GM21737 (cell line): ENCODE measurements around the gene GLB1L2.
A peak's percentile ranks its signal among the peaks of the same experiment; 100 is the strongest.
"Not testable (repeated sequence)": the region's sequence is repeated elsewhere in the genome, so short reads cannot be mapped to it uniquely, and the experiment has no call there.

Experiments
- ATAC-seq: cut with Tn5 transposase; IDR thresholded peaks from one replicate; pipeline ENCODE4 v1.9.1; 2021; ENCODE audit warnings: mild to moderate bottlenecking, moderate library complexity; ENCODE audit not compliant: unreplicated experiment

The GLB1L2 gene, protein sequence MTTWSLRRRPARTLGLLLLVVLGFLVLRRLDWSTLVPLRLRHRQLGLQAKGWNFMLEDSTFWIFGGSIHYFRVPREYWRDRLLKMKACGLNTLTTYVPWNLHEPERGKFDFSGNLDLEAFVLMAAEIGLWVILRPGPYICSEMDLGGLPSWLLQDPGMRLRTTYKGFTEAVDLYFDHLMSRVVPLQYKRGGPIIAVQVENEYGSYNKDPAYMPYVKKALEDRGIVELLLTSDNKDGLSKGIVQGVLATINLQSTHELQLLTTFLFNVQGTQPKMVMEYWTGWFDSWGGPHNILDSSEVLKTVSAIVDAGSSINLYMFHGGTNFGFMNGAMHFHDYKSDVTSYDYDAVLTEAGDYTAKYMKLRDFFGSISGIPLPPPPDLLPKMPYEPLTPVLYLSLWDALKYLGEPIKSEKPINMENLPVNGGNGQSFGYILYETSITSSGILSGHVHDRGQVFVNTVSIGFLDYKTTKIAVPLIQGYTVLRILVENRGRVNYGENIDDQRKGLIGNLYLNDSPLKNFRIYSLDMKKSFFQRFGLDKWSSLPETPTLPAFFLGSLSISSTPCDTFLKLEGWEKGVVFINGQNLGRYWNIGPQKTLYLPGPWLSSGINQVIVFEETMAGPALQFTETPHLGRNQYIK

GRCh38 chr11:134331354-134332188 is at the start of gene GLB1L2:
Gene GLB1L2, plus strand, starts transcription at chr11:134331988. Its CDS starts 74 bp downstream, at chr11:134332062.
- ATAC-seq: peak; percentile 81

- no peak for ATAC-seq
Observed at GRCh38 chr11:134282121-134283045, 49.4 kb upstream of the GLB1L2 start.

- ATAC-seq: no peak
Observed at GRCh38 chr11:134283461-134284230, 48.1 kb upstream of the GLB1L2 start.

- ATAC-seq: not testable (repeated sequence)
Observed at GRCh38 chr11:134284349-134284748, 47.4 kb upstream of the GLB1L2 start.

DNA sequence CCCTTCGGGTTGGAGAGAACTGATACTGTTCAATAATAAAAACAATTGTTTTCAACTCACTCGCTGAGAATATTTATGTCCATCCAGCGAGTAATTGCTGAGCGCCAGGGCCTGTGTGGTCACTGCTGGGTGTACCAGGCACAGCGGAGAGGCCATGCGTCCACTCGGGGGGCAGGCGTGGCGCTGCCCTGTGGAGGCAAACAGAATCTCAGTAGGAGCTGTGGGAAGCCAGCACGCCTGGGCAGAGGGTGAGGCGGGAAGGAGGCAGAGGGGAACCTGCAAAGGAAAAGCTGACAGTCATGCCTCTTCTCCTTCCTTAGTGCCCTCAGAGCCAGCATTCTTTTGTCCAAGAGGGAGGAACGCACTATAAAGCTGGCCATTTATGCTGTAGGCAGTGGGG is 44.2 kb upstream of the GLB1L2 start:
- ATAC-seq: no peak

GRCh38 chr11:134288486-134288885 is 43.3 kb upstream of the GLB1L2 start:
- no peak for ATAC-seq

GRCh38 chr11:134289167-134289566 is 42.6 kb upstream of the GLB1L2 start:
- no peak for ATAC-seq

GRCh38 chr11:134289789-134290188 is 42.0 kb upstream of the GLB1L2 start:
- no peak for ATAC-seq

GRCh38 chr11:134290646-134291045 is 41.1 kb upstream of the GLB1L2 start:
- ATAC-seq: no peak

GRCh38 chr11:134291196-134291595 is 40.6 kb upstream of the GLB1L2 start:
- no peak for ATAC-seq

DNA sequence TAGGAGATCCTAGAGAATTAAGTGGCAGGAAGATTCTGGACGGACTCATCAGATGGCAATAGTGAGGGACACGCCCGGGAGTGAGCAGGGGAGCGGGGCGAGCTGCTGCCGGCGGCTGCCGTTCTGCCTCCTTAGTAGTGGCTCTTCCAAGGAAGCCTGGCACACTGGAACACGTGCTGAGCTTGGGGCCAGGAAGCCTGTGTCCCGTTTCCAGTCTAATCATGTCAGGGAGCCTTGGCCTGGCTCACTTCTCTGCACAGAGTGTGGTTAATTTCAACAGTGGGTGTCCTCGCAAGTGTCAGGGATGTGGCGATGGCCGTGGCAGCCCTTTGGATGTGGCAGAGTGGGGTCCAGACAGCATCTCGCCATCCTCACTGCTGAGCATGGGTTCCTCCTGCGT is 39.1 kb upstream of the GLB1L2 start:
- no peak for ATAC-seq

DNA sequence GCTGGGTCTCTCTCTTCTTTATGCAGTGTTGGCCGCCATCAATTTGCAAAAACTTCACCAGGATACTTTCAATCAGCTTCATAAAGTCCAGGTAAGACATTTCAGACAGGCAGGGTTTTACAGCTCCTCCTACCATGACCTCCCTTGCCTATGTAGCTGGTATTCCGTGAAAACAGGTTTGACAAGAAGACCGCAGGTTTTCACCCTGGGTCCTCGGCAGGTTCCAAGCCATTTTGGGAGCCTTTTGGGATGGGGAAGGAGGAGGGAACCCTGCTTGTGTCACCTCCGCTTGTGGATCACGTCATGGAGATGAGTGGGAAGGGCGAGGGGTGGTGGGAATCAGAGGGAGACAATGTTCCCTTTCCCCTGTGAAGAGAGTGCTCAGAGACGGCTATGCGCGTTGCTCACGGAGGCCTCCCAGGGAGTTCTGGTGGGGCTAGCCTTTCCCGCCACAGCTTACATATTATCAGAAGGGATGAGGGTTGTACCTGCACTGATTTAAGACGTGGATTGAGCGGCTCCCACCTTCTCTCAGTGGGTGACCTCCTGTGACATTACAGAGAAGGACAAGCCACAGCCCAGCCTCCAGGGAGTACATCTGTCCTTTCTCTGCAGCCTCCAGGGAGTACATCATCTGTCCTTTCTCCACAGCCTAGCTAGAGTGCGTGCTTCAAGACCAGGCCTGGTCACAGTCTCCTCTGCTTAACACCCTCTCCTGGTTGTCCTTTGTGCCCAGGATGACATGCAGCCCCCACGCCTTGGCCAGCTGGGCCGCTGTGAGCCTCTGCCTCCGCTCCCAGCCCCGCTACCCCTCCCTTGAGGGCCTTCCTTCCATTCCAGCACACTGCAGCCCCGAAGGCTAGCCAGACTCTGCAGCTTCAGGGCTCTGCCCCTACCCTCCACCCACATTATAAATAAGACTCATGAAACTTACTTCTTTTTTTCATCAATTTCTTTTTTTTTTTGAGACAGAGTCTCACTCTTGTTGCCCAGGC is 38.4 kb upstream of the GLB1L2 start:
- ATAC-seq: no peak

DNA sequence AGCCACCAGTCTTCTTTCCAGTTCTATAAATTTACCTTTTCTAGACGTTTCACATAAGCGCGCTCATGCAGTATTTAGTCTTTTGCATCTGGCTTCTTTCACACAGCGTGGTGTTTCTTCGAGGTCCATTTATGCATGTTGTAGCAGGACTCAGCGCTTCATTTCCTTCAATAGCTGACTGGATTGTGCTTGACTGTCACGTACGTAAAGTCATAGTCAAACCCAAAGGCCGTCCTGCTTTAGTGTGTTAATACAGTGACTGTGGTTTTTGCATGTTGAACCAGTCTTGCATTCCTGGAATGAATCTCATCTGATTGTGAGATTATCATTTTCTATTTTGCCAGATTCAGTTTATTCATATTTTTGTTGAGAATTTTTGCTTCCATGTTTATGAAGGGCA is 37.1 kb upstream of the GLB1L2 start:
- no peak for ATAC-seq

GRCh38 chr11:134312223-134312622 is 19.6 kb upstream of the GLB1L2 start:
- no peak for ATAC-seq

DNA sequence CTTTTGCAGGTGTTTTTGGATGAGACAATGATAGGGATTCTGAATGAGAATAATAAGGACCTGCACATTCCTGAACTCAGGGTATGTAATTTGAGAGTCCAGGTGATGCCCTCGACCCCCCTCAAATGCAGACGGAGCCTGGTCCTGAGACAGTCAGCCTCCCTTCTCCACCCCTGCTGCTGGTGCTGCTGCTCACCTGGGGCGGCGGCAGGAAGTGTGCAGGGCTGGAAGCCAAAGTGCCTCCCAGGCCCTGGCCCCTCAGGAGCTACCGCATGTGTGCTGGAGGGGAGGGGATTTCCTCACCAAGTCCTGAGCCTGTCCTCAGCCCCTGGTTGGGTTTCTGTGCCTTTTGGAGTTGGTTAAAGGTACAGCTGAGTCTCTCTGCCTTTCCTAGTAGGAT is 19.0 kb upstream of the GLB1L2 start:
- ATAC-seq: no peak

DNA sequence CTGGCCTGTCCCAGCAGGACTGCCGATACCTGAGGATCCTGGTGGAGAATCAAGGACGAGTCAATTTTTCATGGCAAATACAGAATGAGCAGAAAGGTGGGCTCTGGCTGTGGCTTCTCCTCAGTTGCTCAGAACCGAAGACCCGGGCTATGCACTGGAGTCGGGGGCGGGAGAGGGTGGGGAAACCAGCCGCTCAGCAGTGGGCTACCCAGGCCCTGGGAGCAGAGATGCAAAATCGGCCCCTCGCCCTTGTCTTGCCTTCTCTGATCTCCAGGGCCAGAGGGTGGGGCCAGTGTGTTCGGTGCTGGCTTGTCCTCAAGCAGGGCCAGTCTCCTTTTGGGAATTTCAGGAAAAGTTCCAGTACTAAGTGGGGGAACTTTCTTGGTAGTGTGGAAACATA is 18.4 kb upstream of the GLB1L2 start:
- no peak for ATAC-seq

DNA sequence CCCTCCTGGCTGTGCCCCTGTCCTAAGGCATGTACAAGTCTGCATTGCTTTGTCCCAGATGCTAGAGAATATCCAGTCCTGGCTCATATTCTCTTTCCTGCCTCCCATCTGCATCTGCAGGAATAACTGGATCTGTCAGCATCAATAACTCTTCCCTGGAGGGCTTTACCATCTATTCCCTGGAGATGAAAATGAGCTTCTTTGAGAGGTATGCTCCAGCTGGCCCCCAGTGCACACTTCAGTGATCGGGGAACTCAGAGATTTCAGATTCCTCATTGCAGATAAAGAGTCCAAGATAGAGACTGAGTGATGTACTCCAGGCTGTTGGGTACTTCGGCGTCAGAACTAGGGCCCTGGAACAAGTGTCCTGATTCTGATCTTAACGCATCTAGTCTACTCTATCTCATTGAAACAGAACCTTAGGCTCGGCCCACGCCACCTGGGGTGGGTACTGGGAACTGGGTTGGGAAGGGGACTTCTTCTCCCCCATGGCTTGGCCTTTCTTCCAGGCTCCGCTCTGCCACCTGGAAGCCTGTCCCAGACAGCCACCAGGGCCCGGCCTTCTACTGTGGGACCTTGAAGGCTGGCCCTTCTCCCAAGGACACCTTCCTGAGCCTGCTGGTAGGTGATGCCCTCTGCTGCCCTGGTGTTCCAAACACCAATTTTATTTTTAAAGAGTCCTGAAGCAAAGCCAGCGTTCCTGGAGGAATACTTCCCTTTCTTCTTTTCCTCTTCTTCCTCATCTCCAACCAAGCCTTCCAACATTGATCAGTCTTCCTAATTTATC is 17.8 kb upstream of the GLB1L2 start:
- no peak for ATAC-seq

DNA sequence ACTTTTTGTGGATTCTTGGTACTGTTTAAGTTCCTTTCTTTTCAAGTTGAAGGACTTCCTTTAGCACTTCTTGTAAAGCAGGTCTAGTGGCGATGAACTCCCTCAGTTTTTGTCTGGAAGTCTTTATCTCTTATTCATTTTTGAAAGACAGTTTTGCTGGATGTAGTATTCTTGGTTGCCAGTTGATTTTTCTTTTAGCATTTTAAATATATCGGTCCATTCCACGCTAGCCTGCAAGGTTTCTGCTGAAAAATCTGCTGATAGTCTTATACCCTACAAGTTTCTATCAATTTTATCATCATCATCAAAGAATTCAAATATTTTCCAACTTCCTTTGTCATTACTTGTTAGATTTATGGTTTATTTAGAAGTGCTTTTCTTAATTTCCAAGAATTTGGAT is 14.7 kb upstream of the GLB1L2 start:
- no peak for ATAC-seq
